Measurements from ENCODE around the gene HDAC7. TPM values are rescaled to one million over a fixed set of nuclear protein-coding genes. Genes with fewer than 3 reads are reported as not detected.
A peak's percentile ranks its signal among the peaks of the same experiment; 100 is the strongest.
"Not testable (repeated sequence)": the region's sequence is repeated elsewhere in the genome, so short reads cannot be mapped to it uniquely, and the experiment has no call there.

Gene HDAC7
- total and polyA plus RNA-seq, 12 donors: 9.1 to 184 (median 147) TPM

DNA sequence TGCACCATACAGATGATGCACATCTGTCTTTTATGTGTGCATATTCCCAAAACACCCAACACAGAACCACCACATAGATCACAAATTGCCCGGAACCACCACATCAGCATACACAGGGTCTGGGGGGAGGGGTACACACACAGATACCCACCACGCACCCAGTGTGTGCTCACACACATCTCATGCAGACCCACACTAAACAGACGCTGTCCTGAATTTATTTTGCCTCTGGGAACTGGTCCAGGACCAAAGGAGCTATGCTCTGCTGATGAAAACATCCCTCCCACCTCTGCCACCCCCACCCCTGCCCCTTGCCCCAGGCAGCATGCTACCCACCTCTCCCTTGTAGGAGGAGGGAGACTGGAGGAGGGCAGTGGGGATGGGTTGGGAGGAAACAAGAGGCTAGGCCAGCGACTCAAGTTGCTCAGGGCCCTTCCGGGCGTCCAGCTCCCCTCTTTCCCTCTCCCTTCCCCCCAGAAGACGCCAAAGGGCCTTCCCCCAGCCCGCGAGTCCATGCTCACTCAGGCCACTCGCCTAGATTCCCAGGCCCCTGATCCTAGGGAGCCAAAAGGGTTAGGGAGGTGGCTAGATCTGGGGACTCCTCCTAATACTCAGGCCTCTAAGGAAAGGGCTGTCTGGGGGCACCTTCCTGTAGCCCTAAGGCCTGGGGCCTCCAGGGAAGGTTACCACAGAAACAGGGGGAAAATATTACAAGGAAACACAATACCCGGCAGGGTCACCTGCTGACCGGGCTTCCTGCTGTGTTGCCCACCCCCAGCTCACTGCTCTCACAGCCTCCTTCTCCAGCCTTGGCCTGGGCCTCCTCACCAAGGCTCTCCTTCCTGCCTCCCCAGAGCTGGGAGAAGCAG is 3.1 kb downstream of the HDAC7 start:
- peak overlapping the region; percentile 29 to 100 (median 98) for H3K27ac ChIP-seq
- no peak for TF ChIP-seq POLR2A (IDR thresholded peaks at IDR 0.05)
- TF ChIP-seq, protein P1, sequence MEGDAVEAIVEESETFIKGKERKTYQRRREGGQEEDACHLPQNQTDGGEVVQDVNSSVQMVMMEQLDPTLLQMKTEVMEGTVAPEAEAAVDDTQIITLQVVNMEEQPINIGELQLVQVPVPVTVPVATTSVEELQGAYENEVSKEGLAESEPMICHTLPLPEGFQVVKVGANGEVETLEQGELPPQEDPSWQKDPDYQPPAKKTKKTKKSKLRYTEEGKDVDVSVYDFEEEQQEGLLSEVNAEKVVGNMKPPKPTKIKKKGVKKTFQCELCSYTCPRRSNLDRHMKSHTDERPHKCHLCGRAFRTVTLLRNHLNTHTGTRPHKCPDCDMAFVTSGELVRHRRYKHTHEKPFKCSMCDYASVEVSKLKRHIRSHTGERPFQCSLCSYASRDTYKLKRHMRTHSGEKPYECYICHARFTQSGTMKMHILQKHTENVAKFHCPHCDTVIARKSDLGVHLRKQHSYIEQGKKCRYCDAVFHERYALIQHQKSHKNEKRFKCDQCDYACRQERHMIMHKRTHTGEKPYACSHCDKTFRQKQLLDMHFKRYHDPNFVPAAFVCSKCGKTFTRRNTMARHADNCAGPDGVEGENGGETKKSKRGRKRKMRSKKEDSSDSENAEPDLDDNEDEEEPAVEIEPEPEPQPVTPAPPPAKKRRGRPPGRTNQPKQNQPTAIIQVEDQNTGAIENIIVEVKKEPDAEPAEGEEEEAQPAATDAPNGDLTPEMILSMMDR (IDR thresholded peaks at IDR 0.05): no peak
- H3K4me3 ChIP-seq: peak overlapping the region in 1 of 4 donors; percentile 96
- intact Hi-C loops (cut with DNase I): no loop called here
- H3K4me1 ChIP-seq (replicated peaks in 1 of 2): peaks cover 78 to 81% of the 10 kb centered on the region in 2 donors
- DNase-seq: peak in 1 of 7 donors; percentile 16
- 20 to 44% (median 39%) methylated on average over 1 to 12 of the region's 12 CpGs for WGBS, 4 donors
- H3K9me3 ChIP-seq (replicated peaks in 1 of 3): no peaks in the 10 kb centered on the region
- H3K27me3 ChIP-seq: no peaks in the 10 kb centered on the region
- peaks cover 0 to 4% of the 10 kb centered on the region in 2 donors for H3K36me3 ChIP-seq (replicated peaks in 1 of 2)

DNA sequence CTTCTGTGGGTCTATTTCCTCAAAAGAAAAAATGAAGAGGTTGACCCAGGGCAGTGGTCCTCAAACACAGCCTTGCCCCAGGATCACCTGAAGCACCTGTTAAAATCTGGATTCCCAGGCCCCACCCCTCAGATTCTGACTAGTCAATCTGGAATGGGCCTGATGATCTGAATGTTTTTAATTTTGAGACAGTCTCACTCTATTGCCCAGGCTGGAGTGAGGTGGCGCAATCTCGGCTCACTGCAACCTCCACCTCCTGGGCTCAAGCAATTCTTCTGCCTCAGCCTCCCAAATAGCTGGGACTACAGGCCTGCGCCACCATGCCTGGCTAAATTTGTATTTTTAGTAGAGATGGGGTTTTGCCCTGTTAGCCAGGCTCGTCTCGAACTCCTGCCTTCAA is 4.3 kb downstream of the HDAC7 start:
- DNase-seq; H3K27me3 ChIP-seq; H3K4me3 ChIP-seq; intact Hi-C loops (cut with DNase I); H3K36me3 ChIP-seq (replicated peaks in 1 of 2); H3K9me3 ChIP-seq (replicated peaks in 1 of 3): not testable (repeated sequence)
- Histone ChIP-seq H3K4me1 (replicated peaks in 1 of 2) (peaks cover 82% of the 10 kb centered on the region in 2 donors), H3K27ac (peak overlapping the region in 3 of 5 donors; percentile 23 to 98 (median 97))
- WGBS, 4 donors: 88 to 93% (median 92%) methylated on average over 4 to 5 of the region's 5 CpGs

DNA sequence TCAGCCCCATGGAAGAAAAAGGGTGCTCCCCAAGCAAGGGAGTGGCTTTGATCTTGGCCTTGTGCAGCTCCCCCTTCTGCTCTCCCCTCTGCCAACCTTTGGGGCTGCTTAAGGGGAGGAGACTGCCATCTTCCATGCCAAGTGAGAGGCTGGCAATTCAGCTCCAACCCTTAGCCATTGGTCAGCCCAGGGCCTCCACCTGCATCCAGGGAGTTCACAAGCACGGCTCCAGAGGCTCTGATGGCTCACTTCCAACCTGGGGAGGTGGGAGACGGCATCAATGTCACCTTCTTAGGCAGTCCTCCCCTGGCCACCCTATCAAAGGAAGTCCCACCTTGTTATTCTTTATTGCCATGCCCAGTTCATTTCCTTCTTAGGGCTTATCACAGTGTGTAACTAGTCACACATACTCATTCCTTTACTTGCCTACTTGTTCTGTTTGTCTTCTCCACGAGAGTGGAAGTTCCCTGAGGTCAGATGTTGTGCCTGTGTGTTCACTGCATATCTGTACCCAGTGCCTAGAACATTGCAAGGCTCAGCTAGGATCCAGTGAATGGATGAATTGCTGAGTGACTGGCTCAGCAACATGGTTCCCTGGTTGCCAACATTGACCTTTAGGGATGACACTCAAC is 5.0 kb downstream of the HDAC7 start:
- 53 to 68% (median 62%) methylated on average over 3 of the region's 3 CpGs for WGBS, 4 donors
- TF ChIP-seq, protein P1 (IDR thresholded peaks at IDR 0.05): no peak
- TF ChIP-seq POLR2A (IDR thresholded peaks at IDR 0.05): no peak
- no peaks in the 10 kb centered on the region for H3K27me3 ChIP-seq
- intact Hi-C loops (cut with DNase I): no loop called here
- no peaks in the 10 kb centered on the region for H3K9me3 ChIP-seq (replicated peaks in 1 of 3)
- peaks cover 86 to 90% of the 10 kb centered on the region in 2 donors for H3K4me1 ChIP-seq (replicated peaks in 1 of 2)
- H3K4me3 ChIP-seq: no peak overlapping the region
- peak in 1 of 7 donors; percentile 23 for DNase-seq
- peak overlapping the region; percentile 69 to 98 (median 96) for H3K27ac ChIP-seq
- H3K36me3 ChIP-seq (replicated peaks in 1 of 2): peaks cover 0 to 4% of the 10 kb centered on the region in 2 donors

- peaks cover 0 to 4% of the 10 kb centered on the region in 2 donors for H3K36me3 ChIP-seq (replicated peaks in 1 of 2)
- H3K4me1 ChIP-seq (replicated peaks in 1 of 2): peaks cover 94 to 100% of the 10 kb centered on the region in 2 donors
- 45 to 50% (median 49%) methylated on average over 7 to 9 of the region's 9 CpGs for WGBS, 4 donors
- H3K4me3 ChIP-seq: peak overlapping the region in 2 of 4 donors; percentile 18 to 51
- DNase-seq: peak in 1 of 7 donors; percentile 27
- intact Hi-C loops (cut with DNase I): no loop called here
- H3K27me3 ChIP-seq: no peaks in the 10 kb centered on the region
- peak overlapping the region; percentile 69 to 98 (median 96) for H3K27ac ChIP-seq
- TF ChIP-seq, protein P1 (IDR thresholded peaks at IDR 0.05): no peak
- TF ChIP-seq POLR2A (IDR thresholded peaks at IDR 0.05): no peak
- no peaks in the 10 kb centered on the region for H3K9me3 ChIP-seq (replicated peaks in 1 of 3)
Observed at GRCh38 chr12:47813511-47814196, 6.0 kb downstream of the HDAC7 start.

All from adrenal gland (tissue), 12 donors.